Measurements from ENCODE around the gene TMSB15B.
A peak's percentile ranks its signal among the peaks of the same experiment; 100 is the strongest.
"Not testable (repeated sequence)": the region's sequence is repeated elsewhere in the genome, so short reads cannot be mapped to it uniquely, and the experiment has no call there.

Gene TMSB15B

GRCh38 chrX:103962411-103963278 is at the start of gene TMSB15B:
Gene TMSB15B, plus strand, starts transcription at chrX:103962627.
- not testable (repeated sequence) for DNase-seq (ENCODE audit: low spot score)

GRCh38 chrX:103913356-103914020 is 48.9 kb upstream of the TMSB15B start:
- peak; percentile 54 for DNase-seq (ENCODE audit: low spot score)

GRCh38 chrX:103918050-103918449 is 44.4 kb upstream of the TMSB15B start:
- DNase-seq (ENCODE audit: low spot score) = peak; percentile 79

- peak; percentile 73 for DNase-seq (ENCODE audit: low spot score)
These were observed 43.7 kb upstream of the TMSB15B start for GRCh38 chrX:103918571-103919269.

- peak; percentile 58 for DNase-seq (ENCODE audit: low spot score)
These were observed 43.2 kb upstream of the TMSB15B start for GRCh38 chrX:103919270-103919637.

- DNase-seq (ENCODE audit: low spot score) = not testable (repeated sequence)
These were observed 41.9 kb upstream of the TMSB15B start for GRCh38 chrX:103920515-103920914.

- DNase-seq (ENCODE audit: low spot score) = no peak
These were observed 35.4 kb upstream of the TMSB15B start for GRCh38 chrX:103927030-103927429.

GRCh38 chrX:103927633-103928032 is 34.8 kb upstream of the TMSB15B start:
- DNase-seq (ENCODE audit: low spot score) = no peak

GRCh38 chrX:103932133-103932532 is 30.3 kb upstream of the TMSB15B start:
- DNase-seq (ENCODE audit: low spot score) = no peak

- DNase-seq (ENCODE audit: low spot score) = not testable (repeated sequence)
These were observed 22.2 kb upstream of the TMSB15B start for GRCh38 chrX:103940257-103940656.

GRCh38 chrX:103941201-103941975 is 21.0 kb upstream of the TMSB15B start:
- DNase-seq (ENCODE audit: low spot score) = peak; percentile 43

GRCh38 chrX:103949506-103949905 is 12.9 kb upstream of the TMSB15B start:
- no peak for DNase-seq (ENCODE audit: low spot score)

- no peak for DNase-seq (ENCODE audit: low spot score)
These were observed 9.1 kb upstream of the TMSB15B start for GRCh38 chrX:103953353-103953752.

- no peak for DNase-seq (ENCODE audit: low spot score)
These were observed 8.2 kb upstream of the TMSB15B start for GRCh38 chrX:103954259-103954658.

- not testable (repeated sequence) for DNase-seq (ENCODE audit: low spot score)
These were observed 1.8 kb upstream of the TMSB15B start for GRCh38 chrX:103960599-103960998.

GRCh38 chrX:103983508-103983907 is 21.1 kb downstream of the TMSB15B start:
- not testable (repeated sequence) for DNase-seq (ENCODE audit: low spot score)

- DNase-seq (ENCODE audit: low spot score) = no peak
These were observed 36.8 kb downstream of the TMSB15B start for GRCh38 chrX:103999234-103999633.

- DNase-seq (ENCODE audit: low spot score) = no peak
These were observed 46.4 kb downstream of the TMSB15B start for GRCh38 chrX:104008831-104009230.

GRCh38 chrX:104013158-104013557 is 50.7 kb downstream of the TMSB15B start:
- DNase-seq (ENCODE audit: low spot score) = no peak

- DNase-seq (ENCODE audit: low spot score) = no peak
These were observed 51.2 kb downstream of the TMSB15B start, which contains the start of gene H2BW1 for GRCh38 chrX:104013606-104014005. Gene H2BW1, minus strand, starts transcription at chrX:104013708. Its CDS starts 132 bp downstream, at chrX:104013576.

- not testable (repeated sequence) for DNase-seq (ENCODE audit: low spot score)
These were observed 53.1 kb downstream of the TMSB15B start for GRCh38 chrX:104015576-104015975.
